Measurements from ENCODE around the gene RCVRN. TPM values are rescaled to one million over a fixed set of nuclear protein-coding genes. Genes with fewer than 3 reads are reported as not detected.

The RCVRN gene
- total RNA-seq, 1 experiment from 2014 or later, result not detected

- no peak overlapping the region for H3K27ac Mint-ChIP-seq
- WGBS (ENCODE audit: extremely low coverage, insufficient read length, low lambda C conversion rate), result no CpG with 5 or more reads among the region's 7 CpGs
- H3K27me3 ChIP-seq (ENCODE audit: insufficient read depth, low read length), result no peaks in the 10 kb centered on the region
These were observed 44.2 kb downstream of the RCVRN start for GRCh38 chr17:9860851-9861250.

More at GRCh38 chr17:9860851-9861250, 44.2 kb downstream of the RCVRN start:
- Histone ChIP-seq H3K56ac (ENCODE audit: insufficient read length, low read depth, low read length) (no peak overlapping the region), H3K4me2 (ENCODE audit: insufficient read depth, insufficient read length, low read length) (no peak overlapping the region), H3K14ac (ENCODE audit: insufficient read depth, low read length) (no peak overlapping the region), H2BK5ac (ENCODE audit: insufficient read length, low read length) (no peak overlapping the region), H2BK12ac (ENCODE audit: insufficient read length, low read depth, low read length) (no peak overlapping the region), H3K79me2 (ENCODE audit: insufficient read depth, low read length) (no peaks in the 10 kb centered on the region), H3K18ac (ENCODE audit: insufficient read length, low read depth, low read length) (no peak overlapping the region), H3T11ph (ENCODE audit: low read length) (no peak overlapping the region), H3K27ac (ENCODE audit: insufficient read length, low read depth, low read length) (no peak overlapping the region), H2BK20ac (ENCODE audit: low read depth, low read length, poor library complexity, severe bottlenecking) (no peak overlapping the region), H3K23me2 (ENCODE audit: insufficient read length, low read depth, low read length, poor library complexity, severe bottlenecking) (no peaks in the 10 kb centered on the region), H3K9me3 (ENCODE audit: control insufficient read depth, low read depth, low read length) (no peaks in the 10 kb centered on the region), H4K5ac (ENCODE audit: insufficient read length, low read depth, low read length) (no peak overlapping the region), H3K4ac (ENCODE audit: low read depth, low read length) (no peak overlapping the region), H3K9ac (ENCODE audit: extremely low read depth, insufficient read length, low read length) (no peak overlapping the region), H3K4me1 (ENCODE audit: insufficient read depth, low read length) (no peaks in the 10 kb centered on the region), H3K23ac (ENCODE audit: insufficient read length, low read depth, low read length) (no peak overlapping the region), H4K8ac (replicated peaks; ENCODE audit: insufficient read length, low read depth, low read length) (no peak overlapping the region), H2BK120ac (ENCODE audit: low read depth, low read length, poor library complexity, severe bottlenecking) (no peak overlapping the region), H4K91ac (ENCODE audit: insufficient read length, low read depth, low read length) (no peak overlapping the region), H2AK5ac (ENCODE audit: insufficient read length, low read length) (no peak overlapping the region), H4K20me1 (ENCODE audit: control insufficient read depth, insufficient read depth, insufficient read length) (no peaks in the 10 kb centered on the region), H2AFZ (ENCODE audit: low read length) (no peak overlapping the region), H2BK15ac (ENCODE audit: low read depth, low read length) (no peak overlapping the region; the same call in 1 of the 2 replicates), H3K79me1 (ENCODE audit: insufficient read depth, low read depth, low read length, poor library complexity, severe bottlenecking) (no peaks in the 10 kb centered on the region)
- TF ChIP-seq, protein P1, sequence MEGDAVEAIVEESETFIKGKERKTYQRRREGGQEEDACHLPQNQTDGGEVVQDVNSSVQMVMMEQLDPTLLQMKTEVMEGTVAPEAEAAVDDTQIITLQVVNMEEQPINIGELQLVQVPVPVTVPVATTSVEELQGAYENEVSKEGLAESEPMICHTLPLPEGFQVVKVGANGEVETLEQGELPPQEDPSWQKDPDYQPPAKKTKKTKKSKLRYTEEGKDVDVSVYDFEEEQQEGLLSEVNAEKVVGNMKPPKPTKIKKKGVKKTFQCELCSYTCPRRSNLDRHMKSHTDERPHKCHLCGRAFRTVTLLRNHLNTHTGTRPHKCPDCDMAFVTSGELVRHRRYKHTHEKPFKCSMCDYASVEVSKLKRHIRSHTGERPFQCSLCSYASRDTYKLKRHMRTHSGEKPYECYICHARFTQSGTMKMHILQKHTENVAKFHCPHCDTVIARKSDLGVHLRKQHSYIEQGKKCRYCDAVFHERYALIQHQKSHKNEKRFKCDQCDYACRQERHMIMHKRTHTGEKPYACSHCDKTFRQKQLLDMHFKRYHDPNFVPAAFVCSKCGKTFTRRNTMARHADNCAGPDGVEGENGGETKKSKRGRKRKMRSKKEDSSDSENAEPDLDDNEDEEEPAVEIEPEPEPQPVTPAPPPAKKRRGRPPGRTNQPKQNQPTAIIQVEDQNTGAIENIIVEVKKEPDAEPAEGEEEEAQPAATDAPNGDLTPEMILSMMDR (conservative IDR thresholded peaks at IDR 0.05), result no peak
- Mint-ChIP-seq H3K36me3 (ENCODE audit: insufficient read depth in 1 of 3, low read depth in 3 of 3) (no peaks in the 10 kb centered on the region), H3K4me1 (no peaks in the 10 kb centered on the region), H3K27me3 (ENCODE audit: low read depth) (peaks cover 9% of the 10 kb centered on the region), H3K4me3 (no peak overlapping the region), H3K9me3 (peaks cover 8 to 25% of the 10 kb centered on the region in 2 experiments; a peak in 4 of 5 replicates)
- no peak for DNase-seq

Measured in H9 (cell line).